ENCODE measurements around the gene HSPA13.

GRCh38 chr21:14418920-14419319 is 36.0 kb upstream of the HSPA13 start:
- TF ChIP-seq ELF4 (IDR thresholded peaks at IDR 0.05) (no peak), SP1 (IDR thresholded peaks at IDR 0.05) (no peak), BHLHE40 (IDR thresholded peaks at IDR 0.05; ENCODE audit: borderline replicate concordance) (no peak), FOXA1 (IDR thresholded peaks at IDR 0.05) (no peak), ZNF384 (IDR thresholded peaks at IDR 0.05) (no peak), PKNOX1 (IDR thresholded peaks at IDR 0.05) (no peak), FOXK2 (IDR thresholded peaks at IDR 0.05) (no peak), SUZ12 (IDR thresholded peaks at IDR 0.05) (no peak), L3MBTL2 (conservative IDR thresholded peaks at IDR 0.05) (no peak), ARNT (IDR thresholded peaks at IDR 0.05) (no peak), NFRKB (IDR thresholded peaks at IDR 0.05) (no peak), HDGF (IDR thresholded peaks at IDR 0.05; ENCODE audit: borderline replicate concordance) (no peak), FOXM1 (IDR thresholded peaks at IDR 0.05; ENCODE audit: borderline replicate concordance) (no peak)

Data from HEK293T (cell line).